Erythroblast (primary cell): ENCODE results near the gene FCF1.

ENCODE experiments used
- GATA1 ChIP-seq: IDR thresholded peaks from 2 replicates; pipeline ENCODE4 v1.6.1; 2011; ENCODE audit warnings: low read depth, mild to moderate bottlenecking, control low read depth, low read length, moderate library complexity
- POLR2A ChIP-seq: IDR thresholded peaks from 2 replicates; pipeline ENCODE4 v1.6.1; 2011; ENCODE audit warnings: mild to moderate bottlenecking, low read length

GRCh38 chr14:74685921-74686678 lies 26.8 kb upstream of the FCF1 start:
- TF ChIP-seq POLR2A = no peak
- no peak for TF ChIP-seq GATA1
